K562 (cell line): ENCODE results near the gene UBA3. TPM values are rescaled to one million over a fixed set of nuclear protein-coding genes. Genes with fewer than 3 reads are reported as not detected.

Source experiments
- CEBPB ChIP-seq: fragments of 450-650 bp; IDR thresholded peaks from 2 replicates; pipeline ENCODE4 v1.6.1; 2016; ENCODE audit warnings: missing genetic modification characterization, missing compliant biosample characterization
- JUND ChIP-seq, 2 experiments: IDR thresholded peaks; 2 replicates in 1 of 2; 3 replicates in 1 of 2; pipeline ENCODE4 v1.6.1; 2011; ENCODE audit warnings: borderline replicate concordance in 2 of 2, low read depth in 2 of 2, low read length in 2 of 2, improper control_type of control experiment in 1 of 2, missing biosample characterization in 1 of 2, missing genetic modification characterization in 1 of 2, missing genetic modification reagents in 1 of 2
- NFIC ChIP-seq: fragments of 450-650 bp; IDR thresholded peaks from 2 replicates; pipeline ENCODE4 v1.6.1; 2017; ENCODE audit warnings: mild to moderate bottlenecking, inconsistent platforms
- RBM25 ChIP-seq: fragments of 200-400 bp; formaldehyde crosslinking; IDR thresholded peaks from 2 replicates; pipeline ENCODE4 v1.6.1; 2018; ENCODE audit warnings: low read length, low read depth, moderate library complexity; ENCODE audit not compliant: severe bottlenecking
- RUNX1 ChIP-seq: sonication (generic); IDR thresholded peaks from 2 replicates; pipeline ENCODE4 v1.6.1; 2016; ENCODE audit warnings: antibody characterized with exemption, low read depth
- ZNF780A ChIP-seq: fragments of 250-450 bp; sonication (Bioruptor Pico); IDR thresholded peaks from 2 replicates; pipeline ENCODE4 v1.5.0; 2021; ENCODE audit warnings: mild to moderate bottlenecking
- polyA plus RNA-seq, 8 experiments: library from polyadenylated mRNA; depleted of rRNA in 4 of 8; stranded (reverse) in 5 of 8; unstranded in 3 of 8; fragments of >200 nt; fragmentation: Nextera tagmentation in 2 of 8; fragmentation: Illumina TruSeq in 1 of 8; extraction: Ambion mirVana in 2 of 8; extraction: Trizol in 1 of 8; gene quantifications; 2 replicates each; pipeline versions ENCODE4 v1.2.1 to v1.2.3, GENCODE V29; 2011 to 2014; ENCODE audit warnings: inconsistent platforms in 1 of 8, missing spikeins in 1 of 8
- total RNA-seq, 7 experiments: library from RNA; depleted of rRNA in 6 of 7; stranded (reverse); fragments of >200 nt in 6 of 7; fragmentation: Illumina TruSeq in 2 of 7; extraction: Trizol in 2 of 7; gene quantifications; 2 replicates each; pipeline versions ENCODE4 v1.2.1 to v1.2.3, GENCODE V29; 2011 to 2021; ENCODE audit warnings: low replicate concordance in 1 of 7
- TF ChIP-seq, protein P1 (sequence below), 2 experiments: fragments of 450-650 bp; IDR thresholded peaks; 2 replicates each; pipeline ENCODE4 v1.6.1; 2016; ENCODE audit warnings: mild to moderate bottlenecking in 2 of 2, borderline replicate concordance in 1 of 2, low read depth in 1 of 2, moderate library complexity in 1 of 2
- TF ChIP-seq, protein P2 (sequence below): fragments of 250-450 bp; sonication (Bioruptor Pico); IDR thresholded peaks from 2 replicates; pipeline ENCODE4 v1.8.0; 2021; ENCODE audit warnings: moderate library complexity, mild to moderate bottlenecking, inconsistent platforms
- TF ChIP-seq, protein P3 (sequence below): fragments of 450-650 bp; conservative IDR thresholded peaks from 2 replicates; pipeline ENCODE4 v1.6.1; 2016; ENCODE audit warnings: missing genetic modification characterization, low read depth, mild to moderate bottlenecking, missing compliant biosample characterization, moderate library complexity
- TF ChIP-seq, protein P4 (sequence below): fragments of 250-450 bp; sonication (Bioruptor Pico); IDR thresholded peaks from 2 replicates; pipeline ENCODE4 v1.4.0; 2020

Gene UBA3
- total and polyA plus RNA-seq, 9 of the 15 experiments (the other 6 are each of a cell fraction or from before 2014, with no cell fraction given): 23.2 to 80.0 (median 38.6) TPM

DNA sequence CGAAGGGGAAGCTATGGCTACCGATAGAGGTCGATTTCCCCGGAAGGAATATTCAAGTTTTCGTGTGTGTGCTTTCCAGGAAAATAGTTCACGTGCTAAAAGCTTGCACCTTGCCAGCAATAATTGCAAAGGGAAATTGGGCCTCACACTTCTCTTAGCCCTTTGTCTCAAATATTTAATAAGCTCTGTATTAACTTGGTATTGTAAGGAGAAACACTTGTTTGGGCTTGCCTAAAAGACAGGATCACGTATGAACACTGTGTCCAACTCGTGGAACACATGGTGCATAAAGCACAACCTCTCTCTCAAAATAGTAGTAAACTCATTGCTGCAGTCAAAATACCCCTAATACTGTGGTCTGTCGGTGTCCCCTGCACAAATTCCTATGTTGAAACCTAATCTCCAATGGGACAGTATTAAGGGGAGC is 27.7 kb downstream of the UBA3 start (continued):
- TF ChIP-seq, protein P1, sequence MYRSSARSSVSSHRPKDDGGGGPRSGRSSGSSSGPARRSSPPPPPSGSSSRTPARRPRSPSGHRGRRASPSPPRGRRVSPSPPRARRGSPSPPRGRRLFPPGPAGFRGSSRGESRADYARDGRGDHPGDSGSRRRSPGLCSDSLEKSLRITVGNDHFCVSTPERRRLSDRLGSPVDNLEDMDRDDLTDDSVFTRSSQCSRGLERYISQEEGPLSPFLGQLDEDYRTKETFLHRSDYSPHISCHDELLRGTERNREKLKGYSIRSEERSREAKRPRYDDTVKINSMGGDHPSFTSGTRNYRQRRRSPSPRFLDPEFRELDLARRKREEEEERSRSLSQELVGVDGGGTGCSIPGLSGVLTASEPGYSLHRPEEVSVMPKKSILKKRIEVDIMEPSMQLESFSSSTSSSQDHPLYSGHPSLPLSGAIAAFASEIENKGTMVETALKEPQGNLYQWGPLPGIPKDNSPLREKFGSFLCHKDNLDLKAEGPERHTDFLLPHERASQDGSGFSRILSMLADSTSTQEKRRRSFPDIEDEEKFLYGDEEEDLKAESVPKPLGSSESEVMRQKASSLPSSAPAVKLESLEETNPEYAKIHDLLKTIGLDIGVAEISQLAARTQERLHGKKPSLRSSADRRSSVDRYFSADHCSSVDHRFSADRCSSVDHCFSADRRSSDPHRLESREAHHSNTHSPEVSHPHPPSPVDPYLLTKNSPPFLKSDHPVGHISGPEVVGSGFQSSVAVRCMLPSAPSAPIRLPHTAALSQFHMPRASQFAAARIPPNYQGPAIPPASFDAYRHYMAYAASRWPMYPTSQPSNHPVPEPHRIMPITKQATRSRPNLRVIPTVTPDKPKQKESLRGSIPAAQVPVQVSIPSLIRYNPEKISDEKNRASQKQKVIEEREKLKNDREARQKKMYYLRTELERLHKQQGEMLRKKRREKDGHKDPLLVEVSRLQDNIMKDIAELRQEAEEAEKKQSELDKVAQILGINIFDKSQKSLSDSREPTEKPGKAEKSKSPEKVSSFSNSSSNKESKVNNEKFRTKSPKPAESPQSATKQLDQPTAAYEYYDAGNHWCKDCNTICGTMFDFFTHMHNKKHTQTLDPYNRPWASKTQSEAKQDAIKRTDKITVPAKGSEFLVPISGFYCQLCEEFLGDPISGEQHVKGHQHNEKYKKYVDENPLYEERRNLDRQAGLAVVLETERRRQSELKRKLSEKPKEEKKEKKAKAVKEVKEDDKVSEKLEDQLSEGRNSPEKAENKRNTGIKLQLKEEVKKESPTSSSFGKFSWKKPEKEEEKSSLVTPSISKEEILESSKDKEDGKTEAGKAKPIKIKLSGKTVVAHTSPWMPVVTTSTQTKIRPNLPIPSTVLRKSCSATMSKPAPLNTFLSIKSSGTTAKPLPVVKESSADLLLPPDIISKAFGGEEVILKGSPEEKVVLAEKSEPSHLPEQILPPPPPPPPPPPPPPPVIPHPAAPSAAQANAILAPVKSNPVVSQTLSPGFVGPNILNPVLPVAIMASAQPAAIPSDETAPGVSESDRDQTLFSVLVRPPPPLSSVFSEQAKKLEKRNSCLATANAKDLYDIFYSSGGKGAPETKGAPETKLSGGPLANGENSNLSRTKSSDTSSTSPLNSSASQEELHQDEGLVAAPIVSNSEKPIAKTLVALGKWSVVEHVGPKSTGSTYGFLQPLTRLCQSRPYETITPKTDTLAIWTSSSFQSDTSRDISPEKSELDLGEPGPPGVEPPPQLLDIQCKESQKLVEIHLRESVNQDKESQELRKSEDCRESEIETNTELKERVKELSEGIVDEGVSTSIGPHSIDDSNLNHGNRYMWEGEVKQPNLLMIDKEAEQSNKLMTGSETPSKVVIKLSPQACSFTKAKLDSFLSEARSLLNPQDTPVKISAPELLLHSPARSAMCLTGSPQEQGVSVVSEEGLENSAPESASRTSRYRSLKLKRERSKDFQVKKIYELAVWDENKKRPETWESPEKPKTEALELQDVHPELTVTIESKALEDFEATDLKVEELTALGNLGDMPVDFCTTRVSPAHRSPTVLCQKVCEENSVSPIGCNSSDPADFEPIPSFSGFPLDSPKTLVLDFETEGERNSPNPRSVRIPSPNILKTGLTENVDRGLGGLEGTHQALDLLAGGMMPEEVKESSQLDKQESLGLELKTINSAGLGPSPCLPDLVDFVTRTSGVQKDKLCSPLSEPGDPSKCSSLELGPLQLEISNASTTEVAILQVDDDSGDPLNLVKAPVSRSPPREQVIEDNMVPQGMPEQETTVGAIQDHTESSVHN (IDR thresholded peaks at IDR 0.05; ENCODE audit: borderline replicate concordance in 1 of 2, low read depth in 1 of 2): no peak
- no peak for TF ChIP-seq JUND (IDR thresholded peaks at IDR 0.05; ENCODE audit: borderline replicate concordance, low read depth, low read length)
- no peak for TF ChIP-seq JUND (tag; IDR thresholded peaks at IDR 0.05; ENCODE audit: borderline replicate concordance, low read depth, low read length)
- TF ChIP-seq, protein P2, sequence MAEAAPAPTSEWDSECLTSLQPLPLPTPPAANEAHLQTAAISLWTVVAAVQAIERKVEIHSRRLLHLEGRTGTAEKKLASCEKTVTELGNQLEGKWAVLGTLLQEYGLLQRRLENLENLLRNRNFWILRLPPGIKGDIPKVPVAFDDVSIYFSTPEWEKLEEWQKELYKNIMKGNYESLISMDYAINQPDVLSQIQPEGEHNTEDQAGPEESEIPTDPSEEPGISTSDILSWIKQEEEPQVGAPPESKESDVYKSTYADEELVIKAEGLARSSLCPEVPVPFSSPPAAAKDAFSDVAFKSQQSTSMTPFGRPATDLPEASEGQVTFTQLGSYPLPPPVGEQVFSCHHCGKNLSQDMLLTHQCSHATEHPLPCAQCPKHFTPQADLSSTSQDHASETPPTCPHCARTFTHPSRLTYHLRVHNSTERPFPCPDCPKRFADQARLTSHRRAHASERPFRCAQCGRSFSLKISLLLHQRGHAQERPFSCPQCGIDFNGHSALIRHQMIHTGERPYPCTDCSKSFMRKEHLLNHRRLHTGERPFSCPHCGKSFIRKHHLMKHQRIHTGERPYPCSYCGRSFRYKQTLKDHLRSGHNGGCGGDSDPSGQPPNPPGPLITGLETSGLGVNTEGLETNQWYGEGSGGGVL (CRISPR knock-in tag): no peak
- TF ChIP-seq ZNF780A: no peak
- TF ChIP-seq, protein P3, sequence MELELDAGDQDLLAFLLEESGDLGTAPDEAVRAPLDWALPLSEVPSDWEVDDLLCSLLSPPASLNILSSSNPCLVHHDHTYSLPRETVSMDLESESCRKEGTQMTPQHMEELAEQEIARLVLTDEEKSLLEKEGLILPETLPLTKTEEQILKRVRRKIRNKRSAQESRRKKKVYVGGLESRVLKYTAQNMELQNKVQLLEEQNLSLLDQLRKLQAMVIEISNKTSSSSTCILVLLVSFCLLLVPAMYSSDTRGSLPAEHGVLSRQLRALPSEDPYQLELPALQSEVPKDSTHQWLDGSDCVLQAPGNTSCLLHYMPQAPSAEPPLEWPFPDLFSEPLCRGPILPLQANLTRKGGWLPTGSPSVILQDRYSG (tag): no peak
- TF ChIP-seq RUNX1: no peak
- no peak for TF ChIP-seq RBM25
- no peak for TF ChIP-seq NFIC
- no peak for TF ChIP-seq CEBPB
- TF ChIP-seq, protein P4, sequence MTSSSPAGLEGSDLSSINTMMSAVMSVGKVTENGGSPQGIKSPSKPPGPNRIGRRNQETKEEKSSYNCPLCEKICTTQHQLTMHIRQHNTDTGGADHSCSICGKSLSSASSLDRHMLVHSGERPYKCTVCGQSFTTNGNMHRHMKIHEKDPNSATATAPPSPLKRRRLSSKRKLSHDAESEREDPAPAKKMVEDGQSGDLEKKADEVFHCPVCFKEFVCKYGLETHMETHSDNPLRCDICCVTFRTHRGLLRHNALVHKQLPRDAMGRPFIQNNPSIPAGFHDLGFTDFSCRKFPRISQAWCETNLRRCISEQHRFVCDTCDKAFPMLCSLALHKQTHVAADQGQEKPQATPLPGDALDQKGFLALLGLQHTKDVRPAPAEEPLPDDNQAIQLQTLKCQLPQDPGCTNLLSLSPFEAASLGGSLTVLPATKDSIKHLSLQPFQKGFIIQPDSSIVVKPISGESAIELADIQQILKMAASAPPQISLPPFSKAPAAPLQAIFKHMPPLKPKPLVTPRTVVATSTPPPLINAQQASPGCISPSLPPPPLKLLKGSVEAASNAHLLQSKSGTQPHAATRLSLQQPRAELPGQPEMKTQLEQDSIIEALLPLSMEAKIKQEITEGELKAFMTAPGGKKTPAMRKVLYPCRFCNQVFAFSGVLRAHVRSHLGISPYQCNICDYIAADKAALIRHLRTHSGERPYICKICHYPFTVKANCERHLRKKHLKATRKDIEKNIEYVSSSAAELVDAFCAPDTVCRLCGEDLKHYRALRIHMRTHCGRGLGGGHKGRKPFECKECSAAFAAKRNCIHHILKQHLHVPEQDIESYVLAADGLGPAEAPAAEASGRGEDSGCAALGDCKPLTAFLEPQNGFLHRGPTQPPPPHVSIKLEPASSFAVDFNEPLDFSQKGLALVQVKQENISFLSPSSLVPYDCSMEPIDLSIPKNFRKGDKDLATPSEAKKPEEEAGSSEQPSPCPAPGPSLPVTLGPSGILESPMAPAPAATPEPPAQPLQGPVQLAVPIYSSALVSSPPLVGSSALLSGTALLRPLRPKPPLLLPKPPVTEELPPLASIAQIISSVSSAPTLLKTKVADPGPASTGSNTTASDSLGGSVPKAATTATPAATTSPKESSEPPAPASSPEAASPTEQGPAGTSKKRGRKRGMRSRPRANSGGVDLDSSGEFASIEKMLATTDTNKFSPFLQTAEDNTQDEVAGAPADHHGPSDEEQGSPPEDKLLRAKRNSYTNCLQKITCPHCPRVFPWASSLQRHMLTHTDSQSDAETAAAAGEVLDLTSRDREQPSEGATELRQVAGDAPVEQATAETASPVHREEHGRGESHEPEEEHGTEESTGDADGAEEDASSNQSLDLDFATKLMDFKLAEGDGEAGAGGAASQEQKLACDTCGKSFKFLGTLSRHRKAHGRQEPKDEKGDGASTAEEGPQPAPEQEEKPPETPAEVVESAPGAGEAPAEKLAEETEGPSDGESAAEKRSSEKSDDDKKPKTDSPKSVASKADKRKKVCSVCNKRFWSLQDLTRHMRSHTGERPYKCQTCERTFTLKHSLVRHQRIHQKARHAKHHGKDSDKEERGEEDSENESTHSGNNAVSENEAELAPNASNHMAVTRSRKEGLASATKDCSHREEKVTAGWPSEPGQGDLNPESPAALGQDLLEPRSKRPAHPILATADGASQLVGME (CRISPR knock-in tag): no peak
